NCI-H1092 treated with DMSO at 0.1 percent for 48 hours (cell line): Measurements from ENCODE around the gene KRT27.
"Not testable (repeated sequence)": the region's sequence is repeated elsewhere in the genome, so short reads cannot be mapped to it uniquely, and the experiment has no call there.

Experiments used
- DNase-seq: peaks from one replicate; lab custom pipeline; 2025; lab: John Stamatoyannopoulos, UW

KRT27 gene, protein sequence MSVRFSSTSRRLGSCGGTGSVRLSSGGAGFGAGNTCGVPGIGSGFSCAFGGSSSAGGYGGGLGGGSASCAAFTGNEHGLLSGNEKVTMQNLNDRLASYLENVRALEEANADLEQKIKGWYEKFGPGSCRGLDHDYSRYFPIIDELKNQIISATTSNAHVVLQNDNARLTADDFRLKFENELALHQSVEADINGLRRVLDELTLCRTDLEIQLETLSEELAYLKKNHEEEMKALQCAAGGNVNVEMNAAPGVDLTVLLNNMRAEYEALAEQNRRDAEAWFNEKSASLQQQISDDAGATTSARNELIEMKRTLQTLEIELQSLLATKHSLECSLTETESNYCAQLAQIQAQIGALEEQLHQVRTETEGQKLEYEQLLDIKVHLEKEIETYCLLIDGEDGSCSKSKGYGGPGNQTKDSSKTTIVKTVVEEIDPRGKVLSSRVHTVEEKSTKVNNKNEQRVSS

GRCh38 chr17:40782450-40782849 is at the start of gene KRT27:
Gene KRT27, minus strand, starts transcription at chr17:40782550. Its CDS starts 57 bp downstream, at chr17:40782493.
- no peak for DNase-seq

DNA sequence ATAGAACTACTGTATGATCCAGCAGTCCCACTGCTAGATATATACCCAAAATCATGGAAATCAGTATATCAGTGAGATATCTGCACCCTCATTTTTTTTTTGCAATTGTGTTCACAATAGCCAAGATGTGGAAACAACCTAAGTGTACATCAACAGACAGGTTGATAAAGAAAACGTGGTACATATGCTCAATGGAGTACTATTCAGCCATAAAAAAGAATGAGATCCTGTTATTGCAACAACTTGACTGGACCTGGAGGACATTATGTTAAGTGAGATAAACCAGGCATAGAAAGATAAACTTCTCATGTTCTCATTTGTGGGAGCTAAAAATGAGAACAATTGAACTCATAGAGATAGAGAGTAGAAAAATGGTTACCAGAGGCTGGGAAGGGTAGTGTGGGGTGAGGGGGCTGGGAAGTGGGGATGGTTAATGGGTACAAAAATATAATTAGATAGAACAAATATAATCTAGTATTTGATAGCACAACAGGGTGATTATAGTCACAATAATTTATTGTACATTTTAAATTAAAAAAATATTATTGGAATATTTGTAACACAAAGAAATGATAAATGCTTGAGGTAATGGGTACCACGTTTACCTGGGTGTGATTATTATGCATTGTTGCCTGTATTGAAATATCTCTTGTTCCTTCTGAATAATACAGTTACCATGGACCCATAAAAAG is 47.9 kb upstream of the KRT27 start:
- DNase-seq, result no peak

DNA sequence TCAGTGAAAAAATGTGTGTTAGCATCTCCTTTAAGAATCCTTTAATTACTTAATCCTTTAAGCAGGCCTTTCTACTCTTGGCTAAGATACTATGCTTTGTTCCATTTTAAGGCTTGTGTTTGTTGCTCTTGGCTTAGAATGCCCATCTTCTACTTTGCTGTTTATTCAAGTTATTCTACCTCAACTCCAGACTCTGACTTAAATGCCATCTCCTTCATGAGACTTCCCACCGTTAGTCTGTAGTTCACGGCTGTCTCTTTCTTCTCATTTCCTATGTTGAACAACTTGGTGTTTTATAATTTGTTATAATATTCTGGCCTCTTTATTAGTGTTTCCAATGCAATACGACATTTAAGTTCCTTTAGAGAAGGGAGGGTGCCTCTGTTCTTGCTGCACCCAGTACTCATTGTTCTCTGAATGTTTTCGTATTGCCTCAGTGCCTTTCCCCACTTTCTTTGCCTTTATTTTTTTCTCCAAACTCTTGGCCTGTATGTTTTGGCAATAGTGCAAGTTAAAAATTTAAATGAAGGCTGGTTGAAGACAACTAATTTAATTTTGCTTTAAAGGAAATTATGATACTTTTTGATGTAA is 46.2 kb upstream of the KRT27 start:
- no peak for DNase-seq

- DNase-seq, result no peak
Measured at GRCh38 chr17:40827746-40828453, 45.5 kb upstream of the KRT27 start.

DNA sequence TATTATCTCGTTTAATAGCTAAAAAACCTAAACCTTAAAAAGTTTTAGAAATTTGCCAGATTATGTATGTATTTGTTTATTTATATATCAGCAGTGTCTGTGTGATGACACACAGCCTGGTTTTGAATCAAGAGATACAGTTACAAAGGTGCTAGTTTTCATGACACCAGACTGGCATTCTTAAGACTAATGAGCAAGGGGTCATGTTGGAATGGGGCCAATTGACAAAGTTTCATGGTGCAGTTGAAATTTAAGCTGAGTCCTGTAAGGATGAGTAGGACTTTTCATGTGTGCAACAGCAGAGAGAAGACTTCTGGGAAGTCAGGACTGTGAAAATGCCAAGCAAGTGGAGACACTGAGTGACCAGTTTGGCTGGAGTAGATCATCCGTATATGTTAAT is 43.2 kb upstream of the KRT27 start:
- no peak for DNase-seq

GRCh38 chr17:40824015-40824832 is 41.9 kb upstream of the KRT27 start:
- no peak for DNase-seq

DNA sequence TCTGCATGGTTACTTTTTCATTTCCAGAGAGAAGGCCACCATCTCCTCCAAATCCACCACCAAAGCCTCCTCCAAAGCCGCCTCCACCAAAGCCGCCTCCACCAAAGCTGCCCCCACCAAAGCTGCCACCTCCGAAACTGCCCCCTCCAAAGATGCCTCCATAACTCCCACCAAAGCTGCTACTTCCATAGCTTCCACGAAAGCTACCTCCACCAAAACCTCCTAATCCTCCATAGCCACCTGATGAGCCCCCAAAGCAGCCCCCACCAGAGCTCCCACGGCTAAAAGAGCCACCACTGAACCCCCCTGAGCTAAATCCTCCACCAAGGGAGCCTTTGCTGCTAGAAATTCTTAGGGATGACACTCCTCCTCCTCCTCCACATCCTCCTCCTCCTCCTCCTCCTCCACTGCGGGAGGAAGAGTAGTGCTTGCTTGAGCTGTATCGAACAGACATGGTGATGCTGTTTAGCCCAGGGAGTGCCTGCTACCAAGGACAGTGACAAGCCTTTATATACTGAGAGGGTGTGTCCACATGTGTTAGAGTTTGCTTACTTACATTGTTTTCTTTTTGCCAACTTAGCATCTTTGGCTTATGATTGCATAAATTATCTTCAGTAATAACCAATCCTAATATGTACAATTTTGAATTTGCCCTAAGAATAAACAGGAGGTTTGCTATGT is 39.9 kb upstream of the KRT27 start, which contains the start of gene KRT10:
Gene KRT10 (minus strand): TSS at position 483 of the 681 bp plus-strand sequence. CDS start 29 bp downstream, at position 454.
- DNase-seq, result no peak

GRCh38 chr17:40821536-40821935 is 39.2 kb upstream of the KRT27 start:
- no peak for DNase-seq

GRCh38 chr17:40820228-40820838 is 38.0 kb upstream of the KRT27 start:
- no peak for DNase-seq

GRCh38 chr17:40819528-40820125 is 37.3 kb upstream of the KRT27 start:
- DNase-seq, result no peak

GRCh38 chr17:40818733-40819527 is 36.6 kb upstream of the KRT27 start:
- peak; percentile 76 for DNase-seq

DNA sequence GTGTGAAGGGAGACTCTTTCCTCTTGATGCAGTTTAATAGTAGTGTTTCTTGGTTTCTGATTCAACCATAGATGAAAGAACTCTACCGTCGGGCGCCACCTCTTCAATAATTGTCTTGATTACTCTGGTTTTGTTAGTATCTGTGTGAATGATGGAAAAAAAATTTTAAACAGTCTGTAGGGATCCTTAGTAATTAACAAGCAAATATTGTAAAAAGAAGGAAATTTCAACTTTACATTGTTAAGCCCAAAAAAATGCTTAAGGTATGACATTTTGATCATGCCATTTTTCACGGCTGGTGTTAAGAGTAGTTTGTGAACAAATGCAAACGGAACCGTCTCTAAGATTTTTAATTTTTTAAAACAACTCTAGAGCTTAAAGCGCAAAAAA is 36.0 kb upstream of the KRT27 start:
- no peak for DNase-seq

GRCh38 chr17:40817103-40817682 is 34.8 kb upstream of the KRT27 start:
- DNase-seq, result no peak

DNA sequence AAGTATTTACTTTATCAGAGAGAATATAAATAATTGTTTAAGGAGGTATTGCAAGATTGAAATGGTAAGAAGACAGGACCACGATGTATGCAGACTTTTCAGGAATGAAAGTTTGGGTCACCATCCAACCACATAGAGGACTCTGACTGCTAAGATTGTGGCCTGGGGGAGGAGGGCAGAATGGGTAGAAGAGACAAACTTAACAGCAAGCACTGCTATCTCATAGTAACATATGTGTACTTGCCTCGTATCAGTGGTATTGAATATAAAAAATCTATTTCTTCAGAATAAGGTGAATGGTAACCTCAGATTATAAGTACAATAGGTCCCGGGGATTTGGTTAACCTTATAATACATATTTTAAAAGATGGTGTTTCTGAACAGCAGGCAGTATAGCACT is 34.2 kb upstream of the KRT27 start:
- no peak for DNase-seq

DNA sequence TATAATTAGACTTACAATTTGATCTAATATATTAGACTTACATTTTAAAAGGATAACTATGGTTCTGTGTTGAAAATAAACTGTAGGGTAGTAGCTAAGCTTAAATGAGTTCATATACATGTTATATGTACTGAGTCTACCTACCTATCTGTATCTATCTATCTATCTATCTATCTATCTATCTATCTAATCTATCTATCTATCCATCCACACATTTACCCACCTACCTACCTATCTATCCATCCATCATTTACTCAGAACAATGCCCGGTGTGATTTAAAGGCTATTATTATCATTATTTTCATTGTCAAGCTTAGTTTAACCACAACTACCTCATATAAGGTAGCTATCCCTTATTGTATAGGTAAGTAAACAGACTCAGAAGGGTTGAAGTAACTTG is 33.0 kb upstream of the KRT27 start:
- DNase-seq, result no peak

DNA sequence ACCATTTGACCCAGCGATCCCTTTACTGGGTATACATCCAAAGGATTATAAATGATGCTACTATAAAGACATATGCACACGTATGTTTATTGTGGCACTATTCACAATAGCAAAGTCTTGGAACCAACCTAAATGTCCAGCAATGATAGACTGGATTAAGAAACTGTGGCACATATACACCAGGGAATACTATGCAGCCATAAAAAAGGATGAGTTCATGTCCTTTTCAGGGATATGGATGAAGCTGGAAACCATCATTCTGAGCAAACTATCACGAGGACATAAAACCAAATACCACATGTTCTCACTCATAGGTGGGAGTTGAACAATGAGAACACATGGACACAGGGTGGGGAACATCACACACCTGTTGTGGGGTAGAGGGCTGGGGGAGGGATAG is 32.3 kb upstream of the KRT27 start:
- not testable (repeated sequence) for DNase-seq

DNA sequence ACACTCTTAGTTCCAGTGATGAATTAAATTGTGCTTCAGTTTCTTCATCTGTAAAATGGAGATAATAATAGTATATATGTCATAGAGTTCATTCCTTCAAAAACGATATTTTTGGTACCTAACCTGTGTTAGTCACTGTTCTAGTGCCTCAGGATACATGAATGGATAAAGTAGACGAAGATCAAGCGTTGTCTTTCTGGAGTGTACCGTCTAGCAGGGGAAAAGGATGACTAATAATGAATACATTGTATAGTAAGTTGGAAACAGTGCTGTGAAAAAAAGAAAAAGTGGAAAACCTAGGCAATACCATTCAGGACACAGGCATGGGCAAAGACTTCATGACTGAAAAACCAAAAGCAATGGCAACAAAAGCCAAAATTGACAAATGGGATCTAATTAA is 31.5 kb upstream of the KRT27 start:
- DNase-seq, result no peak

GRCh38 chr17:40812639-40813038 is 30.3 kb upstream of the KRT27 start:
- no peak for DNase-seq

- DNase-seq, result no peak
Measured at GRCh38 chr17:40810494-40810893, 28.1 kb upstream of the KRT27 start.
